Measurements from ENCODE around the gene MAP6.

MAP6 gene

GRCh38 chr11:75565916-75566762 is 102.7 kb downstream of the MAP6 start:
- no peak for DNase-seq

GRCh38 chr11:75565221-75565814 is 103.5 kb downstream of the MAP6 start:
- DNase-seq, result no peak

GRCh38 chr11:75563978-75564552 is 104.8 kb downstream of the MAP6 start:
- no peak for DNase-seq

- no peak for DNase-seq
Observed at GRCh38 chr11:75563501-75563977, 105.3 kb downstream of the MAP6 start.

- DNase-seq, result peak in 1 of 2 experiments; percentile 10
Observed at GRCh38 chr11:75562836-75563484, 105.9 kb downstream of the MAP6 start.

- DNase-seq, result peak; percentile 89 to 92
Observed at GRCh38 chr11:75562048-75562835, 106.6 kb downstream of the MAP6 start, which contains the start of gene SERPINH1. Gene SERPINH1, plus strand, starts transcription at chr11:75562253. Its CDS starts 4,097 bp downstream, at chr11:75566350.

- DNase-seq, result no peak
Observed at GRCh38 chr11:75561426-75562047, 107.3 kb downstream of the MAP6 start.

- no peak for DNase-seq
Observed at GRCh38 chr11:75560644-75561043, 108.2 kb downstream of the MAP6 start.

GRCh38 chr11:75558939-75559843 is 109.6 kb downstream of the MAP6 start:
- DNase-seq, result no peak

GRCh38 chr11:75557666-75558494 is 111.0 kb downstream of the MAP6 start:
- DNase-seq, result no peak

GRCh38 chr11:75556275-75556674 is 112.6 kb downstream of the MAP6 start:
- DNase-seq, result no peak

- no peak for DNase-seq
Observed at GRCh38 chr11:75555079-75555811, 113.6 kb downstream of the MAP6 start.

- peak; percentile 91 to 96 for DNase-seq
Observed at GRCh38 chr11:75554258-75555022, 114.4 kb downstream of the MAP6 start.

- no peak for DNase-seq
Observed at GRCh38 chr11:75553889-75554257, 115.0 kb downstream of the MAP6 start.

- no peak for DNase-seq
Observed at GRCh38 chr11:75553182-75553581, 115.7 kb downstream of the MAP6 start.

- DNase-seq, result no peak
Observed at GRCh38 chr11:75549370-75549958, 119.4 kb downstream of the MAP6 start.

- no peak for DNase-seq
Observed at GRCh38 chr11:75548595-75549272, 120.1 kb downstream of the MAP6 start.

Measured in SHP77 (cell line).